Measurements from ENCODE around the gene PWP1. TPM values are rescaled to one million over a fixed set of nuclear protein-coding genes. Genes with fewer than 3 reads are reported as not detected.

Gene PWP1
- polyA plus RNA-seq, 1 donor (not counting 4 experiments of a cell fraction or from before 2014, with no cell fraction given) = 137 TPM

DNA sequence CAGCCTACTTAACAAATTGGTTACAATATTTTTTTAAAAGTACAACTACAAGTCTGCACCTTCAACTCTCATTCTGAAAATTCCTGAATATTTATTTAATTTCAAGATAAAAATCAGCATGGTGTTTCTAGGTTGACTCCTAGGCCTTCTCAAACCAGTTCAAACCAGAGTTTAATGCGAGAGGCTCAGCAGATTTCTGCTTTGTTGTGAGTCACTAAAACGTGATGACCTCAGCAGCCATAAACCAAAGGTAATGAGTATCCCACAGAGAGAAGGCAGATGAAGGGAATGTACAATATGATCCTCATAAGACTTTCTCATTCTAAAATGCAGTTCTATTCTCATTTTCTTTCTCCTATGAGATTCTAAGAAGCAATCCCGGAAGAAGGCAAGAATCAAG lies 73.8 kb downstream of the PWP1 start:
- Histone ChIP-seq H3K4me3 (ENCODE audit: control insufficient read depth in 2 of 3, extremely low read depth in 1 of 3, insufficient read depth in 2 of 3, low read depth in 1 of 3, low read length in 3 of 3) (peak overlapping the region; percentile 80 to 97 (median 90)), H3K27ac (ENCODE audit: control insufficient read depth, insufficient read depth, low read length) (peak overlapping the region; percentile 89), H3K27me3 (ENCODE audit: control insufficient read depth, extremely low read depth, insufficient read depth, low read length) (no peaks in the 10 kb centered on the region), H3K4me2 (ENCODE audit: control insufficient read depth, extremely low read depth, insufficient read depth, low read depth, low read length) (peak overlapping the region; percentile 86), H4K20me1 (ENCODE audit: control insufficient read depth, extremely low read depth, insufficient read depth, low read length) (no peaks in the 10 kb centered on the region), H3K79me2 (ENCODE audit: control insufficient read depth, insufficient read depth, low read length) (peaks cover 46% of the 10 kb centered on the region), H3K9ac (ENCODE audit: control insufficient read depth, extremely low read depth, insufficient read depth, low read length) (peak overlapping the region; percentile 88), H3K4me1 (ENCODE audit: control insufficient read depth, extremely low read depth, insufficient read depth, low read length) (peaks cover 12% of the 10 kb centered on the region), H3K9me3 (ENCODE audit: control insufficient read depth, low read depth, low read length) (no peaks in the 10 kb centered on the region), H2AFZ (ENCODE audit: control insufficient read depth, low read length) (no peak overlapping the region), H3K36me3 (ENCODE audit: control insufficient read depth in 2 of 2, extremely low read depth in 1 of 2, insufficient read depth in 2 of 2, low read length in 2 of 2) (peaks cover 19 to 24% of the 10 kb centered on the region in 2 experiments), H3K9me1 (ENCODE audit: control insufficient read depth, extremely low read depth, insufficient read depth, low read length) (no peaks in the 10 kb centered on the region)
- TF ChIP-seq, protein P1, sequence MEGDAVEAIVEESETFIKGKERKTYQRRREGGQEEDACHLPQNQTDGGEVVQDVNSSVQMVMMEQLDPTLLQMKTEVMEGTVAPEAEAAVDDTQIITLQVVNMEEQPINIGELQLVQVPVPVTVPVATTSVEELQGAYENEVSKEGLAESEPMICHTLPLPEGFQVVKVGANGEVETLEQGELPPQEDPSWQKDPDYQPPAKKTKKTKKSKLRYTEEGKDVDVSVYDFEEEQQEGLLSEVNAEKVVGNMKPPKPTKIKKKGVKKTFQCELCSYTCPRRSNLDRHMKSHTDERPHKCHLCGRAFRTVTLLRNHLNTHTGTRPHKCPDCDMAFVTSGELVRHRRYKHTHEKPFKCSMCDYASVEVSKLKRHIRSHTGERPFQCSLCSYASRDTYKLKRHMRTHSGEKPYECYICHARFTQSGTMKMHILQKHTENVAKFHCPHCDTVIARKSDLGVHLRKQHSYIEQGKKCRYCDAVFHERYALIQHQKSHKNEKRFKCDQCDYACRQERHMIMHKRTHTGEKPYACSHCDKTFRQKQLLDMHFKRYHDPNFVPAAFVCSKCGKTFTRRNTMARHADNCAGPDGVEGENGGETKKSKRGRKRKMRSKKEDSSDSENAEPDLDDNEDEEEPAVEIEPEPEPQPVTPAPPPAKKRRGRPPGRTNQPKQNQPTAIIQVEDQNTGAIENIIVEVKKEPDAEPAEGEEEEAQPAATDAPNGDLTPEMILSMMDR (optimal IDR thresholded peaks at IDR 0.05 in 1 of 3, IDR thresholded peaks at IDR 0.05 in 1 of 3, conservative IDR thresholded peaks at IDR 0.05 in 1 of 3; ENCODE audit: extremely low read depth in 1 of 3, insufficient read depth in 2 of 3, low read length in 3 of 3) = no peak
- no peak for TF ChIP-seq EZH2 (IDR thresholded peaks at IDR 0.05; ENCODE audit: low read length)
- FAIRE-seq (peak; percentile 83), DNase-seq (ENCODE audit: low read depth, low spot score) (peak; percentile 48)
- dilution Hi-C loops (cut with MboI; ENCODE audit: extremely low pct_ligation_motif_present, low sequenced_read_pairs) = no loop called here

DNA sequence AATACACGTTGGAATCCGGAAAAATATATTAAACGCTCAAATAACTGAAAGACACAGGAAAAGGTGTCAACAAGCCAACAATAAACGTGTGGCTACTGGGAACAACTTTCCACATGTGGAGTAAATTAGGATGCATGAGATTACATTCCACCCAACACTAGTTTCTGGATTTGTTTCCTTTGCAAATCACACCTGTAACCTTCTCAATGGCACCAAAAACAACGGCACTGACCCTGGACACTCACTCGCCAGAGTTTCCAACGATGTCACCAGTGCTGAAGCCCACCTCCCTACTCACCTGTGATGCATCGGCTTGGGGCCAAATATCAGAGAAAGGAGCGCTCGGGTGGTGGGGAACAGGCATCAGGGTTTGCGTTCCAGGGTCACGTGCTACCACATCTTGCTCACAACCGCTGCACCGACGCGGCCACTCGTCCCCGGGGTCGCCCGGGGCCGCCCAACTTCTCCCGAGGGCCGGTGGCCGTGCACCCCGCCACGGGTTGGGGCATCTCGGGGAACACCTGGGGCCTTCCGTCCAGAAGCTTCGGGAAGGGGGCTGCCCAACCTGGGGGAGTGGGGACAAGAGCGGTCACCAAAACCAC lies 74.7 kb downstream of the PWP1 start:
- FAIRE-seq (no peak), DNase-seq (ENCODE audit: low read depth, low spot score) (no peak)
- Histone ChIP-seq H3K4me2 (ENCODE audit: control insufficient read depth, extremely low read depth, insufficient read depth, low read depth, low read length) (peak overlapping the region; percentile 86), H3K27me3 (ENCODE audit: control insufficient read depth, extremely low read depth, insufficient read depth, low read length) (no peaks in the 10 kb centered on the region), H3K9me1 (ENCODE audit: control insufficient read depth, extremely low read depth, insufficient read depth, low read length) (no peaks in the 10 kb centered on the region), H4K20me1 (ENCODE audit: control insufficient read depth, extremely low read depth, insufficient read depth, low read length) (no peaks in the 10 kb centered on the region), H3K36me3 (ENCODE audit: control insufficient read depth in 2 of 2, extremely low read depth in 1 of 2, insufficient read depth in 2 of 2, low read length in 2 of 2) (peaks cover 11 to 21% of the 10 kb centered on the region in 2 experiments), H3K9ac (ENCODE audit: control insufficient read depth, extremely low read depth, insufficient read depth, low read length) (peak overlapping the region; percentile 88), H3K4me3 (ENCODE audit: control insufficient read depth in 2 of 3, extremely low read depth in 1 of 3, insufficient read depth in 2 of 3, low read depth in 1 of 3, low read length in 3 of 3) (peak overlapping the region; percentile 80 to 97 (median 90)), H2AFZ (ENCODE audit: control insufficient read depth, low read length) (peak overlapping the region; percentile 42), H3K27ac (ENCODE audit: control insufficient read depth, insufficient read depth, low read length) (peak overlapping the region; percentile 89), H3K79me2 (ENCODE audit: control insufficient read depth, insufficient read depth, low read length) (peaks cover 43% of the 10 kb centered on the region), H3K9me3 (ENCODE audit: control insufficient read depth, low read depth, low read length) (no peaks in the 10 kb centered on the region), H3K4me1 (ENCODE audit: control insufficient read depth, extremely low read depth, insufficient read depth, low read length) (peaks cover 12% of the 10 kb centered on the region)
- dilution Hi-C loops (cut with MboI; ENCODE audit: extremely low pct_ligation_motif_present, low sequenced_read_pairs) = no loop called here
- TF ChIP-seq, protein P1 (optimal IDR thresholded peaks at IDR 0.05 in 1 of 3, IDR thresholded peaks at IDR 0.05 in 1 of 3, conservative IDR thresholded peaks at IDR 0.05 in 1 of 3; ENCODE audit: extremely low read depth in 1 of 3, insufficient read depth in 2 of 3, low read length in 3 of 3) = no peak
- TF ChIP-seq EZH2 (IDR thresholded peaks at IDR 0.05; ENCODE audit: low read length) = no peak

All from keratinocyte (primary cell).